Progenitor cell of endocrine pancreas (in vitro differentiated cells): ENCODE results near the gene CLSTN2. TPM values are rescaled to one million over a fixed set of nuclear protein-coding genes. Genes with fewer than 3 reads are reported as not detected.

Experiments used
- DNase-seq: peaks from one replicate; pipeline ENCODE4 v3.0.0; 2021; ENCODE audit warnings: low spot score; ENCODE audit not compliant: unreplicated experiment
- H3K27ac Mint-ChIP-seq: 2 replicates; pipeline ENCODE4 v1.8.0; 2021; ENCODE audit warnings: mild to moderate bottlenecking, moderate library complexity, mixed read lengths
- H3K27me3 Mint-ChIP-seq: 2 replicates; pipeline ENCODE4 v1.8.0; 2021; ENCODE audit warnings: mixed read lengths
- H3K36me3 Mint-ChIP-seq: 2 replicates; pipeline ENCODE4 v1.8.0; 2022; ENCODE audit warnings: mixed read lengths; ENCODE audit not compliant: insufficient read depth
- H3K4me1 Mint-ChIP-seq: 2 replicates; pipeline ENCODE4 v1.8.0; 2021; ENCODE audit warnings: low read depth, mixed read lengths
- H3K4me3 Mint-ChIP-seq: 2 replicates; pipeline ENCODE4 v1.8.0; 2021; ENCODE audit warnings: low read depth, mild to moderate bottlenecking, moderate library complexity, mixed read lengths
- H3K9me3 Mint-ChIP-seq: 2 replicates; pipeline ENCODE4 v1.8.0; 2021; ENCODE audit warnings: low read depth, mixed read lengths
- CTCF ChIP-seq: fragments of 200-600 bp; sonication (generic); IDR thresholded peaks from one replicate; pipeline ENCODE4 v1.5.0; 2021; ENCODE audit warnings: antibody characterized with exemption, mild to moderate bottlenecking; ENCODE audit not compliant: unreplicated experiment
- total RNA-seq: library from RNA; stranded (reverse); gene quantifications from 2 replicates; pipeline ENCODE4 v1.2.1, GENCODE V29; 2021

The CLSTN2 gene
- total RNA-seq, 1 donor from 2014 or later = 2.8 TPM

DNA sequence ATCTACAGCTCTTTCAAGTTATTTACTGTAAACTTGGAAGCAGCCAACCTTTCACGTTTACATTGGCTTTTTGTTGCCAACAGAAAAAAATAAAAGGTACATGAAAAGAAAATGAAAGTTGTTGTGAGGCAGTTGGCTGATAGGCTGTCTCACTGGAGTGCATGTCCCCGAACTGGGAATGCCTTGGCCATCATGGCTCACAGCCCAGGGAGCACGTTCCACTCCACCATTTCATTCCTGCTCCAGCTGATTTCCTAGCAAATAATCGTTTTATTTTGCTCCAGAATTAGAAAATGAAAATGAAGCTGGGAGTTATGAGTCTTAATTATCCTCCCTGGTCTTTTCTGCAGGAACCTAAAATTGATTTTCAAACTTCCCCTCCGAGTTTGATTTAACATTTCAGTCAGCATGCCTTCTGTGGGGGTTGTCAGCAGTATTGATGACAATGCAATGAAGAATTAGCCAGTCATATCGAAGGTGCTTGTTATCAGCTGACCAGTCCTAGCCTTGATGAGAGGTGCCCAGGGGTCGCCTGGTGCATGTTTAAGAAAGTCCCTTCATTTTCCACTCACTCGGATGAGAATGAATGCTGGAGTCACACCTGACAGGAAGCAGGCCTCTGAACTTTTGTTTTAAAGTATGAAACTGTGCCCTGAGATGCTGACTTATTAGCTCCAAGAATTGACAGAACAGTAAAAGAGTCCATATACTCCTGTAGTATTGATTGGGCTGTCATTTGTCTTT is 449.2 kb downstream of the CLSTN2 start:
- no peak overlapping the region for H3K27ac Mint-ChIP-seq
- H3K4me3 Mint-ChIP-seq = no peak overlapping the region
- no peak for TF ChIP-seq CTCF
- peaks cover 16% of the 10 kb centered on the region for H3K4me1 Mint-ChIP-seq
- H3K27me3 Mint-ChIP-seq = no peaks in the 10 kb centered on the region
- DNase-seq = no peak
- H3K36me3 Mint-ChIP-seq = no peaks in the 10 kb centered on the region
- H3K9me3 Mint-ChIP-seq = peaks cover under 1% of the 10 kb centered on the region

DNA sequence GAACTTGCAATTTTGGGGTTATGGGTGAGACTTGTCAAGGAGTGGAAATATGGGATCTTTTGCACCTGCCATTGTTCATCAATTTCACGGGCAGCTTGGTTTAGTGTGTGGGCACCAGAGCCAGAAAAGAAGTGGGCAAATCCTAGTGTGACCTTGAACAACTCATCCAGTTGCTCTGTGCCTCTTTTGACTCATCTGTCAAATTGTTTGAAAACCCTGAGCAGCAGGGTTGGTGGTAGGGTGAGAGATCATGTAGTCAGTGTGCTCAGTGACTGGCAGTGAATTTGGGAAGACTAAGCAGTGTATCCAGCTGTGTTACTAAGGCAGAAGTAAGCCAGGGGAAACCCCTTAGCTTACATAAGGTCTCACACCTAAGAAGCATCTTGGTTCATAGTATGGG is 449.9 kb downstream of the CLSTN2 start:
- Mint-ChIP-seq H3K27me3 (no peaks in the 10 kb centered on the region), H3K4me1 (peaks cover 16% of the 10 kb centered on the region), H3K27ac (no peak overlapping the region), H3K4me3 (no peak overlapping the region), H3K9me3 (peaks cover 5% of the 10 kb centered on the region), H3K36me3 (no peaks in the 10 kb centered on the region)
- DNase-seq = no peak
- TF ChIP-seq CTCF = no peak

GRCh38 chr3:140386357-140387100 is 451.5 kb downstream of the CLSTN2 start:
- Mint-ChIP-seq H3K36me3 (no peaks in the 10 kb centered on the region), H3K27ac (peak overlapping the region; percentile 42), H3K27me3 (no peaks in the 10 kb centered on the region), H3K4me1 (peaks cover 16% of the 10 kb centered on the region), H3K4me3 (no peak overlapping the region), H3K9me3 (peaks cover 5% of the 10 kb centered on the region)
- no peak for TF ChIP-seq CTCF
- DNase-seq = no peak

GRCh38 chr3:140387244-140387643 is 452.3 kb downstream of the CLSTN2 start:
- TF ChIP-seq CTCF = no peak
- Mint-ChIP-seq H3K9me3 (peaks cover 5% of the 10 kb centered on the region), H3K4me1 (peaks cover 16% of the 10 kb centered on the region), H3K36me3 (no peaks in the 10 kb centered on the region), H3K4me3 (no peak overlapping the region), H3K27ac (no peak overlapping the region), H3K27me3 (no peaks in the 10 kb centered on the region)
- DNase-seq = no peak

DNA sequence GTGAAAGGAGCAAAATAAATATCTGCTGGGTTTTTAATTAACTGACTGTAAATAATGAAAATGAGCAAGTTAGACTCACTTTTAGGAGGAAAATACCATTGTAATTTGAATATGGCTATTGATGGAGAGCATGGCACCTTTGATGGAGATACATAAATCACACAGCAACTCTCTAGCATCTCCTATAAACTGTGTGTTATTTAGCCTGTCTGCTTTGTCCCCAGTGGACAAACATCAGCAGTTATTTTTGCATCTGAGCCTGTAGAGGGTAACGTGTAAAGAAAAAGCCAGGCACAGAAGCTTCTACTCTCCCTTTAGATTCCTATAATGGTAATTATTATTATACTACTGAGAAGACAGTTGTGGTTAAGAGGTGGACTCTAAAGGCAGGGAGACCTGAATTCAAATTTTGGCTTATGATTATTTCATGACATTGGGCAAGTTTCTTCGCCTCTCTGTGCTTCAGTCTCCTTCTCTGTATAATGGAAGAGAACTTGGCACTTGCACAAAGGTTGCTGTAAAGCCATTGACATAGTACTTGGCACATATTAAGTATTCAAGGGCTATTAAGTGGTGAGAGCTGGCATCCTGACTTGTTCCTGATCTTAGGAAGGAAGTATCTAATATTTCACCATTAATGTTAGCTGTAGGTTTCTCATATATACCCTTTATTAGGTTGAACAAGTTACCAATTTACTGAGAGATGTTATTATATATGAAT is 453.4 kb downstream of the CLSTN2 start:
- Mint-ChIP-seq H3K9me3 (peaks cover 5% of the 10 kb centered on the region), H3K36me3 (no peaks in the 10 kb centered on the region), H3K4me3 (no peak overlapping the region), H3K4me1 (peaks cover 13% of the 10 kb centered on the region), H3K27me3 (no peaks in the 10 kb centered on the region), H3K27ac (no peak overlapping the region)
- no peak for TF ChIP-seq CTCF
- DNase-seq = no peak
